HCT116 (cell line): ENCODE results near the gene MUC21. TPM values are rescaled to one million over a fixed set of nuclear protein-coding genes. Genes with fewer than 3 reads are reported as not detected.
A peak's percentile ranks its signal among the peaks of the same experiment; 100 is the strongest.

ENCODE experiments used
- ATAC-seq: fragments of 200-7000 bp; cut with Tn5 transposase; 2 replicates; pipeline ENCODE4 v1.9.1; 2020; ENCODE audit warnings: mild to moderate bottlenecking, moderate library complexity
- BruUV-seq: library from RNA; stranded (reverse); fragments of 400-500 nt; replicated peaks from 2 replicates; lab custom pipeline; 2021; lab: Mats Ljungman, UMichigan
- CTCF ChIA-PET: fragments of 300-600 bp; sonication (Branson Sonifier 250); formaldehyde crosslinking; loops from one replicate; lab custom pipeline; 2021; ENCODE audit warnings: antibody characterized with exemption; lab: Charles Lee
- POLR2A ChIA-PET: fragments of 300-600, 350-600 bp; sonication (Branson Sonifier 250); formaldehyde crosslinking; loops from one replicate; lab custom pipeline; 2021; ENCODE audit warnings: antibody characterized with exemption; lab: Charles Lee
- RAD21 ChIA-PET, 2 experiments: fragments of 300-600 bp; sonication (Branson Sonifier 250); formaldehyde crosslinking; loops; one replicate each; lab custom pipeline; 2023; ENCODE audit warnings: low total read pairs in 2 of 2; ENCODE audit not compliant: uncharacterized antibody in 2 of 2, unreplicated experiment in 2 of 2, low non-redundant PET in 1 of 2; lab: Charles Lee
- DNase-seq: peaks from one replicate; pipeline ENCODE4 v3.0.0-alpha.2; 2010; ENCODE audit warnings: low read depth, low spot score
- H2AFZ ChIP-seq: fragments of 200-600 bp; shearing (Covaris generic), sonication (generic); 2 replicates; pipeline ENCODE4 v1.6.1; 2017; ENCODE audit warnings: low read depth, mixed run types, mixed read lengths, antibody characterized with exemption, low read length; ENCODE audit not compliant: poor library complexity, severe bottlenecking
- H3K27ac ChIP-seq: 2 replicates; pipeline ENCODE4 v1.5.1; 2012; ENCODE audit warnings: low read depth, low read length
- H3K27me3 ChIP-seq: fragments of 200-600 bp; sonication (generic); 2 replicates; pipeline ENCODE4 v1.6.1; 2016; ENCODE audit warnings: mixed run types, low read length, mixed read lengths; ENCODE audit not compliant: insufficient read depth
- H3K36me3 ChIP-seq, 2 experiments: fragments of 200-500 bp in 1 of 2; fragments of 200-600 bp in 1 of 2; sonication (Bioruptor generic) in 1 of 2; sonication (generic) in 1 of 2; 2 replicates each; pipeline versions ENCODE4 v1.5.1 to v1.6.1; 2014 to 2016; ENCODE audit warnings: low read length in 2 of 2, inconsistent platforms in 1 of 2, mixed read lengths in 1 of 2, mixed run types in 1 of 2; ENCODE audit not compliant: insufficient read depth in 2 of 2, control insufficient read depth in 1 of 2
- H3K4me1 ChIP-seq, 2 experiments: fragments of 200-600 bp in 1 of 2; sonication (generic) in 1 of 2; 2 replicates each; pipeline versions ENCODE4 v1.5.1 to v1.6.1; 2012 to 2017; ENCODE audit warnings: low read length in 2 of 2, inconsistent platforms in 1 of 2, mild to moderate bottlenecking in 1 of 2, mixed read lengths in 1 of 2, mixed run types in 1 of 2, moderate library complexity in 1 of 2; ENCODE audit not compliant: insufficient read depth in 2 of 2, control insufficient read depth in 1 of 2
- H3K4me2 ChIP-seq: fragments of 200-600 bp; sonication (generic); 2 replicates; pipeline ENCODE4 v1.6.1; 2017; ENCODE audit warnings: mixed run types, low read length, mixed read lengths
- H3K4me3 ChIP-seq, 2 experiments: fragments of 200-600 bp in 1 of 2; sonication (generic) in 1 of 2; replicated peaks in 1 of 2; 2 replicates each; pipeline ENCODE4 v1.5.1; 2011 to 2016; ENCODE audit warnings: low read length in 2 of 2, control low read depth in 1 of 2, low read depth in 1 of 2, mild to moderate bottlenecking in 1 of 2, mixed read lengths in 1 of 2, mixed run types in 1 of 2
- H3K79me2 ChIP-seq: fragments of 200-600 bp; sonication (generic); 2 replicates; pipeline ENCODE4 v1.6.1; 2017; ENCODE audit warnings: mild to moderate bottlenecking, mixed run types, low read length, moderate library complexity, mixed read lengths; ENCODE audit not compliant: insufficient read depth
- H3K9ac ChIP-seq: fragments of 200-600 bp; sonication (generic); 2 replicates; pipeline ENCODE4 v1.6.1; 2016; ENCODE audit warnings: low read length, mixed read lengths
- H3K9me2 ChIP-seq: fragments of 200-600 bp; sonication (generic), shearing (Covaris generic); 2 replicates; pipeline ENCODE4 v1.6.1; 2017; ENCODE audit warnings: mixed run types, mild to moderate bottlenecking, moderate library complexity; ENCODE audit not compliant: insufficient read depth
- H3K9me3 ChIP-seq, 2 experiments: fragments of 200-500 bp in 1 of 2; fragments of 200-600 bp in 1 of 2; sonication (Bioruptor generic) in 1 of 2; sonication (generic) in 1 of 2; 2 replicates each; pipeline ENCODE4 v1.6.1; 2014 to 2017; ENCODE audit warnings: low read length in 2 of 2, mixed read lengths in 2 of 2, inconsistent platforms in 1 of 2, low read depth in 1 of 2, mild to moderate bottlenecking in 1 of 2, mixed run types in 1 of 2, moderate library complexity in 1 of 2; ENCODE audit not compliant: control insufficient read depth in 1 of 2, insufficient read depth in 1 of 2
- H4K20me1 ChIP-seq: fragments of 200-600 bp; sonication (generic), shearing (Covaris generic); 2 replicates; pipeline ENCODE4 v1.6.1; 2017; ENCODE audit warnings: mixed run types, mild to moderate bottlenecking, moderate library complexity; ENCODE audit not compliant: insufficient read depth
- CBX3 ChIP-seq: IDR thresholded peaks from 2 replicates; pipeline ENCODE4 v1.6.1; 2012; ENCODE audit warnings: low read depth
- ELF1 ChIP-seq: IDR thresholded peaks from 2 replicates; pipeline ENCODE4 v1.6.1; 2012; ENCODE audit warnings: low read depth, borderline replicate concordance
- EZH2 ChIP-seq: fragments of 200-600 bp; sonication (generic); IDR thresholded peaks from 2 replicates; pipeline ENCODE4 v1.6.1; 2017; ENCODE audit warnings: antibody characterized with exemption, mixed run types
- FOSL1 ChIP-seq: IDR thresholded peaks from 2 replicates; pipeline ENCODE4 v1.6.1; 2012; ENCODE audit warnings: low read depth
- JUND ChIP-seq: IDR thresholded peaks from 2 replicates; pipeline ENCODE4 v1.6.1; 2012
- MAX ChIP-seq: IDR thresholded peaks from 2 replicates; pipeline ENCODE4 v1.6.1; 2012
- POLR2A ChIP-seq: IDR thresholded peaks from 2 replicates; pipeline ENCODE4 v1.7.0; 2011; ENCODE audit warnings: borderline replicate concordance; ENCODE audit not compliant: insufficient read depth, insufficient read length; ENCODE audit errors: extremely low read depth
- SRF ChIP-seq: IDR thresholded peaks from 2 replicates; pipeline ENCODE4 v1.6.1; 2012; ENCODE audit warnings: low read depth
- YY1 ChIP-seq: IDR thresholded peaks from 2 replicates; pipeline ENCODE4 v1.6.1; 2011; ENCODE audit warnings: low read length, low read depth, moderate library complexity, mild to moderate bottlenecking; ENCODE audit not compliant: insufficient replicate concordance; ENCODE audit errors: extremely low read depth
- ZBTB33 ChIP-seq: IDR thresholded peaks from 2 replicates; pipeline ENCODE4 v1.6.1; 2011; ENCODE audit warnings: mild to moderate bottlenecking, low read length, moderate library complexity; ENCODE audit not compliant: insufficient replicate concordance; ENCODE audit errors: extremely low read depth
- ZFX ChIP-seq: fragments of 450-650 bp; IDR thresholded peaks from 2 replicates; pipeline ENCODE4 v1.6.1; 2017
- ZNF274 ChIP-seq: fragments of 200-500 bp; sonication (Bioruptor generic); IDR thresholded peaks from 2 replicates; pipeline ENCODE4 v1.6.1; 2014; ENCODE audit warnings: mild to moderate bottlenecking, low read depth, low read length, inconsistent platforms
- intact Hi-C: fragments of 100-400 bp; cut with micrococcal nuclease; formaldehyde crosslinking; loops from 2 replicates; pipeline ENCODE4 v1.10.0; 2022
- total RNA-seq: library from RNA; stranded (reverse); gene quantifications from one replicate; pipeline ENCODE4 v1.2.1, GENCODE V29; 2021; ENCODE audit not compliant: unreplicated experiment

MUC21 gene
- total RNA-seq, 1 experiment from 2014 or later: not detected

GRCh38 chr6:30939473-30939872 is 44.0 kb upstream of the MUC21 start:
- ATAC-seq (no peak), DNase-seq (no peak)
- Histone ChIP-seq H3K4me3 (no peak overlapping the region), H3K4me2 (no peak overlapping the region), H3K27me3 (no peaks in the 10 kb centered on the region), H3K27ac (no peak overlapping the region), H2AFZ (no peak overlapping the region), H4K20me1 (no peaks in the 10 kb centered on the region), H3K9ac (no peak overlapping the region), H3K79me2 (no peaks in the 10 kb centered on the region), H3K4me1 (peaks cover 14 to 19% of the 10 kb centered on the region in 2 experiments), H3K9me2 (no peaks in the 10 kb centered on the region), H3K36me3 (no peaks in the 10 kb centered on the region), H3K9me3 (no peaks in the 10 kb centered on the region)
- ChIA-PET CTCF (no interaction called here), POLR2A (no interaction called here), RAD21 (no interaction called here)
- BruUV-seq: no TSS peak
- intact Hi-C loops: no loop called here
- TF ChIP-seq ZNF274 (no peak), EZH2 (no peak), POLR2A (no peak), FOSL1 (no peak), CBX3 (no peak), MAX (no peak), JUND (no peak), ZFX (no peak), YY1 (no peak), SRF (no peak), ELF1 (no peak)

- TF ChIP-seq ZBTB33: no peak
- TF ChIP-seq, all 23 proteins: peak for 0
- ATAC-seq (no peak), DNase-seq (no peak)
- no peak within 1 kb of the TSS for H3K27ac ChIP-seq
- H3K27me3 ChIP-seq: no peaks in the 10 kb centered on the region
- H3K4me2 ChIP-seq: peak within 1 kb of the TSS; percentile 81
- BruUV-seq: no TSS peak
- no peaks in the 10 kb centered on the region for H3K79me2 ChIP-seq
- H3K9me3 ChIP-seq: no peaks in the 10 kb centered on the region
- H2AFZ ChIP-seq: no peak within 1 kb of the TSS
- no peak within 1 kb of the TSS for H3K9ac ChIP-seq
- intact Hi-C loops: no loop called here
- no peak within 1 kb of the TSS for H3K4me3 ChIP-seq
- no peaks in the 10 kb centered on the region for H3K36me3 ChIP-seq
- POLR2A ChIA-PET: no interaction called here
- RAD21 ChIA-PET: no interaction called here
- no peaks in the 10 kb centered on the region for H4K20me1 ChIP-seq
- H3K4me1 ChIP-seq: peaks cover 14 to 19% of the 10 kb centered on the region in 2 experiments
- no peaks in the 10 kb centered on the region for H3K9me2 ChIP-seq
- CTCF ChIA-PET: interaction anchor here (1.1 kb wide), 1 partner anchor 9 kb away, joined by 3 read pairs; the partner anchor contains the start of gene SFTA2
Measured at GRCh38 chr6:30940361-30940986, 43.0 kb upstream of the MUC21 start, which contains the start of gene MUCL3. MUCL3 (plus strand) TSS chr6:30940973; CDS start chr6:30941000, 27 bp downstream.
